GM13976 (cell line): Measurements from ENCODE around the gene CLTA.

ENCODE experiments used
- DNase-seq: peaks from one replicate; pipeline ENCODE4 v3.0.0; 2012; ENCODE audit warnings: low spot score
- in situ Hi-C: fragments of 300-500 bp; cut with MboI; formaldehyde crosslinking; loops from one replicate; pipeline ENCODE4 v1.12.0; 2022; ENCODE audit warnings: low sequenced_read_pairs, mixed read lengths, inconsistent platforms; ENCODE audit not compliant: unreplicated experiment
- TF ChIP-seq, protein P1 (sequence below): IDR thresholded peaks from 2 replicates; pipeline ENCODE4 v1.5.1; 2012; ENCODE audit warnings: borderline replicate concordance, mild to moderate bottlenecking; ENCODE audit not compliant: insufficient read depth; ENCODE audit errors: extremely low read depth, missing control alignments, control extremely low read depth

CLTA gene

DNA sequence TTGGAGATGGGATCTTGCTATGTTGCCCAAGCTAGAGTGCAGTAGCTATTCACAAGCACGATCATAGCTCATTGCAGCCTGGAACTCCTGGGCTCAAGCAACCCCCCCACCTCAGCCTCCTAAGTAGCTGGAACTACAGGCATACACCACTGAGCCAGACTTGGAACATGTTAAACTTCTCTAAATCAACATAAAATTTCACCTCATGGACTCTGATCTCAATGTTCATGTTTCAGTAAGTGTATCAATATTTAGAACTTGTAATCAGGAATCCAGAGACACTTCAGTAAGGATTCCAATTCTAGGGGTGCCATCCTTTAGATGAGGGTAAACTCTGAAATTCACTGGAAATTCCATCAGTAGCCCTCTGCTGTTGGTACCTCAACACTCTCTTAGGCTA, 60.7 kb downstream of the CLTA start:
- no peak for DNase-seq
- in situ Hi-C loops: no loop called here
- TF ChIP-seq, protein P1, sequence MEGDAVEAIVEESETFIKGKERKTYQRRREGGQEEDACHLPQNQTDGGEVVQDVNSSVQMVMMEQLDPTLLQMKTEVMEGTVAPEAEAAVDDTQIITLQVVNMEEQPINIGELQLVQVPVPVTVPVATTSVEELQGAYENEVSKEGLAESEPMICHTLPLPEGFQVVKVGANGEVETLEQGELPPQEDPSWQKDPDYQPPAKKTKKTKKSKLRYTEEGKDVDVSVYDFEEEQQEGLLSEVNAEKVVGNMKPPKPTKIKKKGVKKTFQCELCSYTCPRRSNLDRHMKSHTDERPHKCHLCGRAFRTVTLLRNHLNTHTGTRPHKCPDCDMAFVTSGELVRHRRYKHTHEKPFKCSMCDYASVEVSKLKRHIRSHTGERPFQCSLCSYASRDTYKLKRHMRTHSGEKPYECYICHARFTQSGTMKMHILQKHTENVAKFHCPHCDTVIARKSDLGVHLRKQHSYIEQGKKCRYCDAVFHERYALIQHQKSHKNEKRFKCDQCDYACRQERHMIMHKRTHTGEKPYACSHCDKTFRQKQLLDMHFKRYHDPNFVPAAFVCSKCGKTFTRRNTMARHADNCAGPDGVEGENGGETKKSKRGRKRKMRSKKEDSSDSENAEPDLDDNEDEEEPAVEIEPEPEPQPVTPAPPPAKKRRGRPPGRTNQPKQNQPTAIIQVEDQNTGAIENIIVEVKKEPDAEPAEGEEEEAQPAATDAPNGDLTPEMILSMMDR: no peak

DNA sequence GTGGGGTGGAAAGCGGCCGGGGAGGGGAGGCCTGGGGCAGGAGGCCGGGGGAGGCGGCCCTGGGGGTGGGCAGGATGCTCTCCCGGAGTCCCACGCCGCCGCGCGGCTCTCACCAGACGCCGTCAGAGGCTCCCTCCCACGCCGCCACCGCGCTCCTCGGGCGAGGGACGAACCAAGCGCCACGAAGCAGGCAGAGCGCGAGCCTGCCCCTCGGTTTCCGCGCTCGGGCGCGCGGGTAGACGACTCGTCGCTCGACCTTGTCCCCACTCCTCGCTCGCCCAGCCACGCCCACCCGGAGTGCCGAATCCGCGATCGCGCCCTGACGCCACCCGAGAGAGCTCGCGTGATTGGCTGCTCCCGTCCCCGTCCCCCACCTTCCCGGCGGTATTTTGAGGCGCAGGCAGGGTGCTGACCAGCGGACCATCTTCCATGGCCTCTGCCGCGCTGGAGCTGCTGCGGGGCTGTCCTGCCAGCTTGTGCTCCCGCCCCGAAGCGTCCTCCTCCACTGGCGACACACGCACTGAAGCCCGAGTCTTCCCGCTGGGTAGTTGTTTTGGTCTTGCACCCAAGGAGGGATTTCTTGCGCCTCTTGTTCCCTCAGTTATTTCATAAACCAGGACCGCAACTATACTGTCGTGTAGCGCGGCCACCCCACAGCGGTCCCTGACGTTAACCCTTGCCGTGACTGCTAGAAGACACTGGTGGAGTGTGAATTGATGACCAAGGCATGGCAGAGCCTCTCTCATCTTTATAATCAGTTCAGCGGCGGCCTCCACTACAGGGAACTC, 67.7 kb downstream of the CLTA start, which contains the start of gene GNE:
Gene GNE (minus strand): TSS at position 241 of the 788 bp plus-strand sequence. CDS start 9,093 bp downstream, outside the sequence.
- TF ChIP-seq, protein P1: no peak
- in situ Hi-C loops: no loop called here
- peak; percentile 96 for DNase-seq

DNA sequence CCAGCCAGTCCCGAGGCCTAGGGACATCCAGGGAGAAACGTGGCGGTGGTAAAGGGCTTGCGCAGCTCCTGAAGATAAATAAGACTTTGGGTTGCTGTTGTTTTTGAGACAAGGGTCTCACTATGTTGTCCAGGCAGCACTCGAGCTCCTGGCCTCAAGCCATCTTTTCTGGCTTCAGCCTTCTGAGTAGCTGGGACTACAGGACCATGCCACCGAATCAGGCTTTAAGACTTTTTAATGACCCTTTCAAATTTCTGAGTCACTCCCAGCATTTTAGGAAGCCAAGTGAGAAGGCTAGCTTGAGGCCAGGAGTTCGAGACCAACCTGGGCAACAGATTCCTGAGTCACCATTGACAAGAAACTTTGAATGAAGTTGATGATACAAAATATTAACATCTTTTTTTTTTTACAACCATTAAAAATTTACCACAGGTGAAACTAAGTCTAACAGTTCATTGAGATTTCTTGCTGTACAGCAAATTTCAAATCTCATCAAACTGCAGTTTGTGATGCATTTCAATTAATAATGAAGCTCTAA, 68.3 kb downstream of the CLTA start:
- no peak for DNase-seq
- in situ Hi-C loops: no loop called here
- TF ChIP-seq, protein P1: no peak
